ENCODE measurements around the gene TBC1D1. TPM values are rescaled to one million over a fixed set of nuclear protein-coding genes. Genes with fewer than 3 reads are reported as not detected.

The TBC1D1 gene
- total RNA-seq, 1 donor from 2014 or later: 131 TPM

DNA sequence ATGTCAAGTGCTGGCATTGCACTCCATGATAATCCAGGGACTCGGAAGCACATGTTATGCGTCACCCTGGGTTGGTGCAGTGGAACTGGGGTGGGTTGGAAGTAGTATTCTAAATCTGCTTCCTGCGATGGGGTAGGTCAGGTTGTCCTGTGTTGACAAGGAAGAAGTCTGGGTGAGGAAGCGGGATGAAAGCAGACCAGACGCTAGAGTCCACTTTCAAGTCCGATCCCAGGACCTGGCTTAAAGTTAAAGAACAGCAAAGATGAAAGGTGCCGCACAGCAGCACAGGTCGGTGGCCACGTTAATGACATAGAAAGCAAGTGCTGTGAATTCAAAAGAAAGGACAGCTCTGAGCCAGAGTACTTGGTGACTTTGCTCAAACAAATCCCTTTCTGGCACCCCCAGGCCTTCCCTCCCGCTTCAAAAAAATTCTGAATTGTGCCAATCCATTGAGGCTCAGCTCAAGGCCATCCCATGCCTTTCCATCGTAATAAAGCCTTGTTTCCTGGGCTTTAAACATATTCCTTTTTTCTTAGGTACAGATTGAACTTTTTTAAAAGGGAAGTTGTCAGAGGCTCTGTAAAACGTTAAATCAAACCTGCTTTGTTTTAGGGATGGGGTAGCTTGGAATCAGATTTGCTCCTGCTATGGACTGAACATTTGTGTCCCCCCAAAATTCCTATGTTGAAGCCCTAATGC is 187.1 kb downstream of the TBC1D1 start:
- intact Hi-C loops (cut with DNase I): loop anchor here (5.0 kb wide), 2 partner anchors 34 to 74 kb away; no protein-coding TSS in a partner anchor
- DNase-seq (ENCODE audit: missing footprints) (no peak), ATAC-seq (no peak)

DNA sequence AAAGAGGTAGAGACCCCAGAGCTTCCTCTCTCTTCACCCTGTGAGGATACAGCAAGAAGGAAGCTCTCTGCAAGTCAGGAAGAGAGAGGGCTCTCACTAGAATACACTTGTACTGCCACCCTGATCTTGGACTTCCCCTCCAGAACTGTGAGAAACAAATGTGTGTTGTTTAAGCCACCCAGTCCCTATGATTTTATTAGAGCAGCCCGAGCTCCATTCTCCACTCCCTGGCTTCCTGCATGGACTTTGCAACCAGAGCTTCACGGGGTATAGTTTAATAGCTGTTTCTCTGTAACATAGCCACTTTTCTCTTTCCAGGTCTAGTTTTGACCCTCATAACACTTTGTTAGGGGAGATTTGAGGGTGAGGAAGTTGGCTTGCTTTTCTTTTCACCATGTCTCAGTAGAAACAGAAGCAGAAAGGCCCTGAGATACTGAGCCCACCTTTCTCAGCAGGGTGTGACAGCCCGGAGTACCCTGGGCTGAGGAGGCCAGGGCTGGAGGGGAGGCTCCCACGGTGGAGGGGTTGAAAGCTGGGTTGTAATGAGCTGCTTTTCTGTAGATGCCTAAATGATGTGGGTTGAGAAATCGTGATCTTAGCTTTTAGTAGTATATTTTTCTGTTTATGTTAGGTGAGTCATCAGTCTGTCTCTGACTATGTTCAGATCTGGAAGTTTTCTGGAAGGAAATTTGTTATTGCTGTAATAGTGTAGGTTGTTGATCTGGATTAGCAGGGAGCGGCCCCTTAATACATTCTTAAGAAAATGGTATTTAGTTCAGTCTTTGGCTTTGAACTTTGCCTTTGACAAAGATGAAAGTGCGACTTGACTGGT is 187.9 kb downstream of the TBC1D1 start:
- intact Hi-C loops (cut with DNase I): loop anchor here (5.0 kb wide), 2 partner anchors 33 to 73 kb away; no protein-coding TSS in a partner anchor
- ATAC-seq (no peak), DNase-seq (ENCODE audit: missing footprints) (no peak)

DNA sequence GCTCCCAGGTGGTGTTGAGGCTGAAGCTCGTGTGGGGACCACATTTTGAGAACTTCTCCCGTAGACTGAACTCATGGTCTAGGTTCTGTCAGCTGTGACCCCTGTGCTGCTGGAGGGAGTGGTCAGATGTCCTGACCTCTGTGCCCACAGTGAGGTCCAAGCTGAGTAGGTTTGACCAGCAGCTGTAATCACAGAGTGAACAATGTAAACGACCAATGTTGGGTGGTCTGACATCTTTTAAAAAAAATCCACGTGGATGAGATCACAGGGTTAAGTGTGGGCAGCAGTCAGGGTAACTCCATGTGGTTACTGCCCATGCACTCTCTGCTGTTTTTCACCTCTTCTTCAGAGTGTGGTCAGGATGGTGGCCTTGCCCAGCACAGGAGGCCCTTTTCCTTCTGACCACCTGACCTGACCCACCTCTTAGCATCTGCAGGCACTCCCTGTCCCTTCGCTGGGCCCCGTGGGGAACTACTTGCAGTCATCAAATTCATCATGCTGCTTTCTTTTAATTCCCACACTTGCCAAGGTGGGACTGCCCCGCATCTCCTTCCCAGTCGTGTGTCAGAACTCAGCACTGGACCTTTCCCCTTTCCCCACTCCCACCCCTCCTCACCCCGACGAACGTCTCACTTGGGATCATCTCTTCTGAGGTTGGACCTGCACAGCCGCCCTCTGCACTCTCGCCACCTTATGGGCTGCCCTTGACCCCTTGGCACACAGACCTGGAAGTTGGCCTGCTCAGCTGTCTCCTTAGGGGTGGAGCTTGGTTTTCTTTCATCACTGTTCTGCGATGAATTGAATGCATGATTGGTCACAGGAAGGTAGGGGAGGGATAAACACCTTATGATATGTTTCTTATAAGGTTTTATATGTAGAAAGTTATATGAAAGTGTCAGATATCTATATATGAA is 189.4 kb downstream of the TBC1D1 start:
- intact Hi-C loops (cut with DNase I): no loop called here
- no peak for DNase-seq (ENCODE audit: missing footprints)
- ATAC-seq: no peak

DNA sequence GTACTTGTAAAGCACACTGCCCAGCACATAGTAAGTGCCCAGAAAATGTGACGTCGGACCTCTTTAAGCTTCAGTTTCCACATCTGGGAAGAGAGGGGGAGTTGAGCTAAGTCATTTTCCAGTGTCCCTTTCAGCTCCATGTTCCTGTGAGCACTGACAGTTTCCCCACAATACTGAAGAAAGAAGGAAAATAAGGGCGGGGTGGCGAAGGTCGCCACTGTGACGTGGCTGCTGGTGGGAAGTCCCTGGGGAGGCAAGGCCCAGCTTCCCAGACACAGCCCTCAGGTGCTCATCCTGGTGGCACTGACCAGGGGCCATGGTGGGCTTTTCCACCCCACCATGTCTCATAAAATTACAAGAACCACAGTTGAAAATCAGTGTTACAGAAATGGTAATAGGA is 191.1 kb downstream of the TBC1D1 start:
- intact Hi-C loops (cut with DNase I): no loop called here
- ATAC-seq: no peak

DNA sequence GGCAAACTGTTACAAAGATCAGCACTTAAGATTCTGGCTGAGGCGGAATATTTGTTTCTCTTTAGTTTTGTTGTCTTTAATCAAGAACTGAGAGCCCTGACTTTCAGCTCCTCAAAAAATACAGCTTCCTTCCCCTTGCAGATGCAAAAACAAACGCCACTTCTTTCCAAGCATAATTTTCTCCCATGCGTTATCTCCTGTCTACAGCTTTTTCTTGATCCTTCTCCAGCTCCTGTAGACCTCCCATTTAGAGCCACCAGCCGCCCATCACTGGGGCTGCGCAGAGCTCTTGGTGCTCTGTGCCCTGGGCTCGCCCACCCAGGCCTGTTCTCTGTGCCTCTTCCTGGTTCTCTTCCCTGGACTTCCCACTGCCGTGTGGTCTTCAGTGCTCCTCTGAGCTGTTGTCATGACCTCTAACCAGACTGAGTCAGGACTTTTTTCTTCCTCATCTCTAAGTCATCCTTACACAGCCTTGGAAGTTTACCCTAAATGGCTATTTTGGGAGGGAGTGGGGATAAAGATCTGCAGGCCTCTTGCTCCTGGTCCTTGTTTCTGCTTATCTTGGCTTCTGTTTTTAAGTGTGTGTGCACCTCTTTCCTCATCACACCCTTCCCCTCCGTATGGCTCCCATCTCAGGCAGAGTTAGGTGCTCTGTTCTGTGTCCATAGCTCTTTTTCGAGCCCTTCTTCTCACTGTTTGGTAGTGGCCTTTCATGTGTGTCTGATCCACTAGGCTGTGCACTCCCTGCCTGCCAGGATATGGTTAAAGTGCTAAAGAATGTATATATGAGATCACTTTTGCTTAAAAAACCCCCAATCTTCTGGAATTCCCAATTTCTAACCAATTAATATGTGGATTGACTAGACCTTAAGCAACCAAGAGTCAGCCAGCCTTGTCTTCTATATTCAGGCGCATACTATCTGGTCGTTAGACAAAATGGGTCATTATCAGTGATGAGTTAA is 191.8 kb downstream of the TBC1D1 start:
- intact Hi-C loops (cut with DNase I): no loop called here
- DNase-seq (ENCODE audit: missing footprints): no peak
- ATAC-seq: peak; percentile 49

More for the DNA sequence above, 191.1 kb downstream of the TBC1D1 start:
- DNase-seq (ENCODE audit: missing footprints): no peak

DNA sequence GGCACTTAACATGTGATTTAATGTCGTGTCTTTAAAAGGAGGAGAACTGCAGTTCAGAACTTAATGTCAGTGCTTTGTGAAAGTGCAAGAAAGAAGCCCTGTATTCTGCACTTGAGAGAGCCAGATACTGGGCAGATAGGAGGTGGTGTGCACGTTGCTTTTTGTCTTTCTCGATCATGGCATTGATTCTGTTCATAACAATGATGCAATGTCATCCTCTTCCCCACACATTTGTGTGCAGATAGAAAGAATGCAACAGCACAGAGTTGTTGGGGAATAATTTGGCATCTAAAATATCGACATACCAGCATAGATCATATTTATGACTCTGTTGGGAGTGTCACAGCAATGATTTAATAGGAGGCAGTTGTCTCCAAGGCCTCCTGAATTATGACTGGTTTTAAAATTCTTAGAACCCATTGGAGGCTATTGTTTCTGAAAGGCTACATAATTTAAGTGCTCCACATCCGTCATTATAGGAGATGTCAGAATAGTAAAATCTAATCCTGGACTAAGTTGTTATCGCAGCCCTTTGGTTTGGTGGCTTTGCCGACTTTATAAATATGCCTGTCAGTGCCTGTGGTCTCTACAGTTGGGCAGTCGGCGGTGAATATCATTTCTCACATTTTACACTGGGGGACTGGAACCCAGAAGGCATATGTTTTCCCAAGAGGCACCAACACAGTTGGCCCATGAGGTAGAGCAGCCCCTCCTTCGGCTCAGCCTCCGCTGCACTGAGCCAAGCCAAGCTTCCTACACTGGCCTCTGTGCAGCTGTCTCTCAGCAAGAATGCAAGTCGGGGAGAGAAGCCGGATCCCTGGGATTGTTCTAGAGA is 194.2 kb downstream of the TBC1D1 start:
- peak; percentile 38 for ATAC-seq
- DNase-seq (ENCODE audit: missing footprints): no peak
- intact Hi-C loops (cut with DNase I): no loop called here

DNA sequence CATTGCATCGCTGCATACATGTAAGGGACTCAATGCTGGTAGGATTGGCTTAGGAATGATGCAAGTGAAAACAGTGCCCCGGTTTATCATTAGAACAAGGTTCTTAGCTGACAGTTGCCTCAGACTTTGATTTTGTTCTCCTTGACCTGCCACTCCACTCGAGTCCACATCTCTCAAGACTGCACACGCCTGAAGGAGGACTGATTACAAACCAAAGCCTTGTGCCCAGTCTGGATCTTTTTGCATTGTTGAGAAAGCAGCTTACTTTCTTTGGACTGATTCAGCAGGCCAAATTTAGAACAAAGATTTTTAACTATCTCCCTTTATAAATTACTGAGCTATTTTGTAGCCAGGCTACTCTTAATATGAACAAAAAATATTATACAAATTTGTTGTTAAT is 194.9 kb downstream of the TBC1D1 start:
- intact Hi-C loops (cut with DNase I): no loop called here
- ATAC-seq (no peak), DNase-seq (ENCODE audit: missing footprints) (no peak)

DNA sequence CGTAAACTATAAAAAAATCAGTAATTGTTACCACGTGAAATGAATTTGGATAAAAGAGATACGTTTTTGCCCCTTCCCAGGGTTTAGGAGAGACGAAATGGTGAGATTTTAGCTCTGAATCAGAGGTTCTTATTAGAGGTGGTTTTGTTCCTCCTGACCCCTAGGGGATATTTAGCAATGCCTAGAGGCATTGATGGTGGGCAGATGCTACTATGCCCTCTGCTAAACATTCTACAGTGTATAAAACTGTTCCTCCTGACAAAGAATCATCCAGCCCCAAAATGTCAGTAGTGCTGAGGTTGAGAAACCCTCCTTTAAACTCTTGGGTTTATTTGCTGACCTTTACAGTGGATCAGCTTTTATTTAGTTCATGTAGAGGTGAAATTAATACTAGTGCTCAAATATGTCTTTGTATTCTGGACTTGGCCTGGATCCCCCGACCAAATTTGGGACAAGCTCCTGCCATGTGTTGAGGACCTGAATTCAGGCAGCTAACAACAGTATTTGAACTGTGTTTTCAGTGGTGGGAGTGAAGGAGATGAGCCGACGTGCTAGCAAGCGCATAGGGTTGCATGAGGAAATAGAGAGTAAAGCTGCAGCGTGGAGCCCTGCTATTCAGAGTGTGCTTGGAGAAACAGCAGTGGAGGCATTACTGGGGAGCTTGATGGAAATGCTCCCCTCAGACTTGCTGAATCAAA is 195.4 kb downstream of the TBC1D1 start:
- no peak for DNase-seq (ENCODE audit: missing footprints)
- ATAC-seq: no peak
- intact Hi-C loops (cut with DNase I): no loop called here

DNA sequence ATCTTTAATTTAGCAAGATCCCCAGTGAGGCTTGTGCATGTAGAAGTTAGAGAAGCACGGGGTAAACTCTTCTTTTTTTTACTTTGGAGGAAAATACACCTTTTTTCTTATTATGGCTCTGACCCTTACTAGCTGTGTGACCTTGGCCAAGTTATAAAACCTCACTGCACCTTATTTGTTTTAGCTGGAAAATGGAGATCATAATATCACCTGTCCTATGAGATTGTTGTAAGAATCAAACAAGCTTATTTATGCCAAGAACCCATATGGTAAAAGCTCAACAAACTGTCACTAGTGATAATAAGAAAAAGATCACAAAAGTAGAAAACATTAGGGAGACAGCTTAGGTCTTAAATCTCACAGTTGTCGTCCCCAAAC is 196.0 kb downstream of the TBC1D1 start:
- ATAC-seq: no peak
- DNase-seq (ENCODE audit: missing footprints): no peak
- intact Hi-C loops (cut with DNase I): no loop called here

DNA sequence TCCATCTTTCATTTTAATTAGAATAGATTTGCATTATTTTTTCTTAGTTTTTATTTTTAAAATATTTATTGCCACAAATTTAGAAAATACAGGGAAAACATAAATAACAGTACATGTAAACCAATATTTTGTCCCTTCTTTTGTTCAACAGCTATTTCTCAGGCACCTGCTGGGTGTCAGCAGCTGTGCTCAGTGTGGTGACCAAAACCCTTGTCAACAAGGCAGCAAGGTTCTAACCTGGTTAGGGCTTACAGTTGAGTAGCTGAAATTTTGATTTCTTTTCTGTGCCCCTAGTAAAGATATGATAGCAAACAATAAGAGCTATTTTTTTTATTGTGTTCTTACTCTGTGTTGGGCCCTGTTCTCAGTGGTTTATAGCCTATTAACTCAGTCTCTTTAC is 197.4 kb downstream of the TBC1D1 start:
- DNase-seq (ENCODE audit: missing footprints) (no peak), ATAC-seq (no peak)
- intact Hi-C loops (cut with DNase I): no loop called here

DNA sequence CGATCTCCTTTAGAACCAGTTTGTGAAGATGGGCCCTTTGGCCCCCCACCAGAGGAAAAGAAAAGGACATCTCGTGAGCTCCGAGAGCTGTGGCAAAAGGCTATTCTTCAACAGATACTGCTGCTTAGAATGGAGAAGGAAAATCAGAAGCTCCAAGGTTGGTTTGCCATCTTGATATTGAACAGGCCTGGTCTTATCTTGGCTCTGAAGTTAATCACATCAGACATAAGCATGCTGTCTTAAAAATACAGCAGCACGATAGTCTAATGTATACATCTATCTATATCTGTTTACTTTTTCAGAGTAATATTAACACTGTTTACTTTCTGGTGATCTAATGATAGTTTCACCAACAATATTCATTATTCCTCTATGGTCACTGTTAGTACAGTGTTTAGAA is 199.1 kb downstream of the TBC1D1 start:
- DNase-seq (ENCODE audit: missing footprints) (no peak), ATAC-seq (no peak)
- intact Hi-C loops (cut with DNase I): no loop called here

DNA sequence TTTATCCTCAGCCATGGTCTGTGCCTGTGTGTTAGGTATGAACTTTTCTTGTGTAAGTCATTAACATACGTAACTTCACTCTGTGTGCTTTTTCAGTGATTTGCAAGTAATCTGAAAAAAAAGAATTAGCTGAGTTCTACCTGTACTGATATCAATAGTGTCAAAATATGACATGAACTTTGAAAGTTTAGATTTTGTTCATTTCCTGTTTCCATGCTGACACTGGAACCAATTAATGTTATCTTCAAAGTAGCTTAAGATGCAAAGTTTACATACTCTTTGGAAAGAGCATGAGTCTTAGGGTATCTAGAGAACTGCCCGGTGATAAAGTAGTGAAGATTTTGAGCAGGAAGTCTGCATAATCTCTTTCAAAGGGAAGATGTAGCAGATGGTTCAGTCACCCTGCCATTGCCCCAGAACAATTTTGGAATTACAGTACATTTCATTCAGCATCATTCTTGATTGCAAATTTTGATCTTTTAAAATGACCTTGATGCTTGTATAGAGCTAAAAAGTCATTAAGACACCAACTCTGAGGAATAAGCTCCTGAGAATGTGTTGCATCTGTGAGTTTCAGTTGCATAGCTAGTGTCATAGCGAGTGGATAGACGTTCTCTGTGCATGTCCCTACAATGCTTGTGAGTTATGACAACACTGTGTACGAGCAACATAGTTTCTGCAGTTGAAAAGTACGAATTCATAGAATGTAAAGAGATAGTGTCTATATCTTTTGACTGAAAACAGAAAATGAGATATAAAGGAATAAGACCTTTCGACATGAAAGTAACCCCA is 199.8 kb downstream of the TBC1D1 start:
- no peak for ATAC-seq
- no peak for DNase-seq (ENCODE audit: missing footprints)
- intact Hi-C loops (cut with DNase I): no loop called here

DNA sequence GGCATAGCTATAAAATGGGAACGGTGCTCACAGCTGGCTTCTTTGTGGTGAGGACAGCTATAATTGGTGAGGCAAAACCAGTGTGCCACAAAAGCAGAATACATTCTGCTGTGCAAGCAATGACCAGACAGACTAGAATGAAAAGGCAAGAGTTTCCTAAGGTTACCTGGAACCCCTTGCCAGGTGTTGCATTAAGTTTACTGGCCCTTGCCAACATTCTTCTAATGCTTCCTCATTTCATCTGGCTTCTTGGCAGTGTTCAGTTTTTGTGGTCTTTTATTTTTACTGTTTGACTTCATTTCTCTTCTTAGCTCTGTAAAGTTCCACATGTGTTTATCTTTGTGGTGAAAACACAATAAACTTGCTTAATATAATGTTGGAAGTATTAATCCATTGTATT is 200.8 kb downstream of the TBC1D1 start:
- ATAC-seq (no peak), DNase-seq (ENCODE audit: missing footprints) (no peak)
- intact Hi-C loops (cut with DNase I): no loop called here

DNA sequence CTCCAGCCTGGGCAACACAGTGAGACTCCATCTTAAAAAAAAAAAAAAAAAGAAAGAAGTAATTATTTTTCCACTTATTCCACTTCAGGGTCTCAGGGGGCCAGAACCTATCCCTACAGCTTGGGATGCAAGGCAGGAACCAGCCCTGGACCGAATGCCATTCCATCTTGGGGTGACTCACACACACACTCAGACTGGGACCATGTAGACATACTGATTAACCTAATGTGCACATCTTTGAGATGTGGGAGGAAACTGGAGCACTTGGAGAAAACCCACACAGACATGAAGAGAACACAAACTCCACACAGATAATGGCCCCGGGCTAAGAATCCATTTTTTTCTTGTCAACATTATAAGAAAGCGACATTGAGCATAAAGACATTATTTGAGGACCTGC is 201.8 kb downstream of the TBC1D1 start:
- intact Hi-C loops (cut with DNase I): no loop called here
- no peak for DNase-seq (ENCODE audit: missing footprints)
- ATAC-seq: no peak

DNA sequence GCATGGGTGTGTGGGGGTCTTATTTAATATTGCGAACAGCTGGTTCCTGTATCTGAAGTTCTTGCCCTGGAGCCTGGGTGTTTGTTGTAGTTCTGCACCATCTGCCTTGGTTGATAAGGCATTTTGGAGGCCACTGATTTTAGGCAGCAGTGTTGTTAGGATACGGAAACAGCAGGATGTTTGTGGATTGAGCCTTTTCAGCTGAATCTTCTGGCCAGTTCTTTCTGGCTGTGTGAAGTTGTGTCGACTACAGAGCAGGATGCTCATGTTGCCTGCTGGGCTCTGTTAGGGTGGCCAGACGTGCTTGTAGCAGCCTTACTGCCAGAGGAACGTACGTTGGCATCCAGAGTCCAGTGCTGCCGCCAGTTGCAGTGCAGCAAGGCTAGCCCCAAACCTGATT is 203.5 kb downstream of the TBC1D1 start:
- intact Hi-C loops (cut with DNase I): no loop called here
- DNase-seq (ENCODE audit: missing footprints) (no peak), ATAC-seq (peak; percentile 34)

DNA sequence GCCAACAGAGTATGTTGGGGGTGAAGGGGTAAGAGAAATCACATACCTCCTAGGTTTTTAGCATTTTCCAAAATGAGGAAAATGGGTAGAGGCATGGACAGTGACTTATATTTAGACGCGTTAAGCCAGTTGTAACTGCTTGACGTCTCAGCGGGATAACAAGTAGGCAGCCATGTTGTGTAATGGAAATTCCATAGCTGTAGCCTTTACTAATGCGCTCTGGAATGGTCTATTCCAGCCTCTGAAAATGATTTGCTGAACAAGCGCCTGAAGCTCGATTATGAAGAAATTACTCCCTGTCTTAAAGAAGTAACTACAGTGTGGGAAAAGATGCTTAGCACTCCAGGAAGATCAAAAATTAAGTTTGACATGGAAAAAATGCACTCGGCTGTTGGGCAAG is 204.8 kb downstream of the TBC1D1 start:
- no peak for ATAC-seq
- DNase-seq (ENCODE audit: missing footprints): no peak
- intact Hi-C loops (cut with DNase I): no loop called here
